Erythroblast (primary cell): Measurements from ENCODE around the gene ITGA11.

Experiments
- GATA1 ChIP-seq: IDR thresholded peaks from 2 replicates; pipeline ENCODE4 v1.6.1; 2011; ENCODE audit warnings: low read depth, mild to moderate bottlenecking, control low read depth, low read length, moderate library complexity
- POLR2A ChIP-seq: IDR thresholded peaks from 2 replicates; pipeline ENCODE4 v1.6.1; 2011; ENCODE audit warnings: mild to moderate bottlenecking, low read length

GRCh38 chr15:68278595-68279405 is 153.2 kb downstream of the ITGA11 start:
- TF ChIP-seq POLR2A: no peak
- no peak for TF ChIP-seq GATA1
